Fibroblast of upper back skin (primary cell): Measurements from ENCODE around the gene IGSF3.
"Not testable (repeated sequence)": the region's sequence is repeated elsewhere in the genome, so short reads cannot be mapped to it uniquely, and the experiment has no call there.

Experiments used
- DNase-seq: peaks from one replicate; pipeline ENCODE4 v3.0.0-alpha.2; 2013

The IGSF3 gene

GRCh38 chr1:116658645-116659044, 8.9 kb downstream of the IGSF3 start:
- not testable (repeated sequence) for DNase-seq

GRCh38 chr1:116657836-116658235, 9.7 kb downstream of the IGSF3 start:
- not testable (repeated sequence) for DNase-seq

GRCh38 chr1:116654351-116654750, 13.2 kb downstream of the IGSF3 start:
- no peak for DNase-seq

- DNase-seq: not testable (repeated sequence)
Observed at GRCh38 chr1:116652598-116652997, 14.9 kb downstream of the IGSF3 start.

GRCh38 chr1:116650781-116651180, 16.8 kb downstream of the IGSF3 start:
- not testable (repeated sequence) for DNase-seq

GRCh38 chr1:116649041-116649440, 18.5 kb downstream of the IGSF3 start:
- peak; percentile 10 for DNase-seq

- DNase-seq: not testable (repeated sequence)
Observed at GRCh38 chr1:116648325-116648724, 19.2 kb downstream of the IGSF3 start.

- DNase-seq: not testable (repeated sequence)
Observed at GRCh38 chr1:116647186-116647585, 20.3 kb downstream of the IGSF3 start.

- peak; percentile 14 for DNase-seq
Observed at GRCh38 chr1:116646673-116647170, 20.8 kb downstream of the IGSF3 start.

GRCh38 chr1:116645802-116646672, 21.5 kb downstream of the IGSF3 start:
- DNase-seq: not testable (repeated sequence)

GRCh38 chr1:116644993-116645392, 22.5 kb downstream of the IGSF3 start:
- DNase-seq: not testable (repeated sequence)

GRCh38 chr1:116644096-116644495, 23.4 kb downstream of the IGSF3 start:
- peak; percentile 11 for DNase-seq

GRCh38 chr1:116643281-116643751, 24.2 kb downstream of the IGSF3 start:
- DNase-seq: not testable (repeated sequence)

- DNase-seq: not testable (repeated sequence)
Observed at GRCh38 chr1:116642311-116643280, 24.9 kb downstream of the IGSF3 start.

- DNase-seq: not testable (repeated sequence)
Observed at GRCh38 chr1:116637583-116637982, 29.9 kb downstream of the IGSF3 start.

GRCh38 chr1:116636584-116636983, 30.9 kb downstream of the IGSF3 start:
- not testable (repeated sequence) for DNase-seq

- DNase-seq: not testable (repeated sequence)
Observed at GRCh38 chr1:116634386-116634785, 33.1 kb downstream of the IGSF3 start.

GRCh38 chr1:116631996-116632925, 35.3 kb downstream of the IGSF3 start:
- DNase-seq: not testable (repeated sequence)

GRCh38 chr1:116631554-116631953, 36.0 kb downstream of the IGSF3 start:
- not testable (repeated sequence) for DNase-seq

- DNase-seq: not testable (repeated sequence)
Observed at GRCh38 chr1:116630057-116630456, 37.5 kb downstream of the IGSF3 start.

GRCh38 chr1:116629441-116629840, 38.1 kb downstream of the IGSF3 start:
- not testable (repeated sequence) for DNase-seq

GRCh38 chr1:116628448-116628847, 39.1 kb downstream of the IGSF3 start:
- DNase-seq: no peak
